HEK293 (cell line): ENCODE measurements around the gene MPZL1.

Experiments
- CTCF ChIA-PET: fragments of 350-600 bp; formaldehyde crosslinking; extraction: SDS; loops from one replicate; lab custom pipeline; 2021; ENCODE audit warnings: antibody characterized with exemption; lab: Yijun Ruan, JAX
- POLR2A ChIA-PET: fragments of 300-600 bp; formaldehyde crosslinking; extraction: SDS; loops from one replicate; lab custom pipeline; 2020; ENCODE audit warnings: antibody characterized with exemption, inconsistent platforms; lab: Yijun Ruan, JAX
- H3K27ac ChIP-seq: fragments of 200-500 bp; sonication (Bioruptor generic); 2 replicates; pipeline ENCODE4 v1.5.1; 2014; ENCODE audit warnings: low read depth, low read length, control low read depth, inconsistent platforms; ENCODE audit errors: extremely low read depth
- H3K36me3 ChIP-seq, 2 experiments: fragments of 200-500 bp in 1 of 2; sonication (Bioruptor generic) in 1 of 2; 1 replicate in 1 of 2; 2 replicates in 1 of 2; pipeline ENCODE4 v1.5.1; 2014 to 2017; ENCODE audit warnings: inconsistent platforms in 2 of 2, low read length in 2 of 2; ENCODE audit not compliant: control insufficient read depth in 2 of 2, insufficient read depth in 1 of 2
- H3K4me1 ChIP-seq: fragments of 200-500 bp; sonication (Bioruptor generic); 2 replicates; pipeline ENCODE4 v1.5.1; 2014; ENCODE audit warnings: mild to moderate bottlenecking, low read length, inconsistent platforms; ENCODE audit not compliant: control insufficient read depth, insufficient read depth
- H3K4me3 ChIP-seq: 2 replicates; pipeline ENCODE4 v1.5.1; 2011; ENCODE audit warnings: low read depth, mild to moderate bottlenecking, control low read depth, low read length, moderate library complexity
- H3K9me3 ChIP-seq: fragments of 200-500 bp; sonication (Bioruptor generic); 2 replicates; pipeline ENCODE4 v1.5.1; 2014; ENCODE audit warnings: low read depth, low read length, inconsistent platforms; ENCODE audit not compliant: control insufficient read depth, insufficient read depth
- KLF8 ChIP-seq: fragments of 450-650 bp; formaldehyde crosslinking; IDR thresholded peaks from 2 replicates; pipeline ENCODE4 v1.5.1; 2016; ENCODE audit warnings: missing biosample characterization, missing genetic modification characterization
- OVOL3 ChIP-seq: fragments of 450-650 bp; formaldehyde crosslinking; IDR thresholded peaks from 2 replicates; pipeline ENCODE4 v1.5.1; 2016; ENCODE audit warnings: missing biosample characterization, missing genetic modification characterization
- RBAK ChIP-seq: fragments of 450-650 bp; formaldehyde crosslinking; IDR thresholded peaks from 2 replicates; pipeline ENCODE4 v1.5.1; 2016; ENCODE audit warnings: missing biosample characterization, missing genetic modification characterization
- ZBTB8A ChIP-seq: fragments of 450-650 bp; formaldehyde crosslinking; IDR thresholded peaks from 2 replicates; pipeline ENCODE4 v1.5.1; 2016; ENCODE audit warnings: missing biosample characterization, missing genetic modification characterization
- ZFP37 ChIP-seq: fragments of 450-650 bp; formaldehyde crosslinking; IDR thresholded peaks from 2 replicates; pipeline ENCODE4 v1.5.1; 2016; ENCODE audit warnings: missing biosample characterization, missing genetic modification characterization
- ZNF114 ChIP-seq: fragments of 450-650 bp; formaldehyde crosslinking; IDR thresholded peaks from 2 replicates; pipeline ENCODE4 v1.5.0; 2017; ENCODE audit warnings: missing biosample characterization, missing genetic modification characterization
- ZNF24 ChIP-seq: fragments of 450-650 bp; formaldehyde crosslinking; IDR thresholded peaks from 2 replicates; pipeline ENCODE4 v1.5.1; 2016; ENCODE audit warnings: missing biosample characterization, missing genetic modification characterization
- ZNF248 ChIP-seq: fragments of 450-650 bp; formaldehyde crosslinking; IDR thresholded peaks from 2 replicates; pipeline ENCODE4 v1.5.1; 2017; ENCODE audit warnings: missing biosample characterization, missing genetic modification characterization
- ZNF266 ChIP-seq: fragments of 450-650 bp; formaldehyde crosslinking; IDR thresholded peaks from 2 replicates; pipeline ENCODE4 v1.5.1; 2016; ENCODE audit warnings: missing biosample characterization, missing genetic modification characterization, low read depth
- ZNF341 ChIP-seq: fragments of 450-650 bp; formaldehyde crosslinking; IDR thresholded peaks from 2 replicates; pipeline ENCODE4; 2016; ENCODE audit warnings: low read depth, missing biosample characterization, missing genetic modification characterization
- ZNF580 ChIP-seq: fragments of 450-650 bp; formaldehyde crosslinking; IDR thresholded peaks from 2 replicates; pipeline ENCODE4 v1.5.1; 2016; ENCODE audit warnings: missing biosample characterization, missing genetic modification characterization
- ZSCAN18 ChIP-seq: fragments of 450-650 bp; formaldehyde crosslinking; IDR thresholded peaks from 2 replicates; pipeline ENCODE4 v1.5.1; 2016; ENCODE audit warnings: missing biosample characterization, missing genetic modification characterization
- TF ChIP-seq, protein P1 (sequence below): fragments of 450-650 bp; formaldehyde crosslinking; IDR thresholded peaks from 2 replicates; pipeline ENCODE4 v1.5.1; 2017; ENCODE audit warnings: missing biosample characterization, missing genetic modification characterization
- TF ChIP-seq, protein P2 (sequence below): fragments of 450-650 bp; IDR thresholded peaks from 2 replicates; pipeline ENCODE4 v1.5.1; 2018; ENCODE audit warnings: missing biosample characterization, mild to moderate bottlenecking, missing genetic modification characterization
- TF ChIP-seq, protein P3 (sequence below): fragments of 450-650 bp; formaldehyde crosslinking; IDR thresholded peaks from 2 replicates; pipeline ENCODE4 v1.5.1; 2016; ENCODE audit warnings: missing biosample characterization, missing genetic modification characterization
- TF ChIP-seq, protein P4 (sequence below): fragments of 450-650 bp; formaldehyde crosslinking; IDR thresholded peaks from 2 replicates; pipeline ENCODE4 v1.5.1; 2016; ENCODE audit warnings: missing biosample characterization, missing genetic modification characterization, borderline replicate concordance

The MPZL1 gene

GRCh38 chr1:167775178-167775577 lies 53.4 kb downstream of the MPZL1 start:
- Histone ChIP-seq H3K4me3 (no peak overlapping the region), H3K27ac (no peak overlapping the region), H3K36me3 (peaks cover 3 to 74% of the 10 kb centered on the region in 2 experiments; a peak in 2 of 3 replicates), H3K4me1 (no peaks in the 10 kb centered on the region), H3K9me3 (no peaks in the 10 kb centered on the region)
- TF ChIP-seq ZNF248 (tag by site-specific recombination): no peak
- ChIA-PET POLR2A (no interaction called here), CTCF (interaction anchor here (0.6 to 1.3 kb wide), 2 partner anchors 28 to 340 kb away, joined by 3 to 4 read pairs; no protein-coding TSS in a partner anchor)

- H3K36me3 ChIP-seq: peaks cover 3 to 70% of the 10 kb centered on the region in 2 experiments; a peak in 2 of 3 replicates
- CTCF ChIA-PET: interaction anchor here (1.3 kb wide), 1 partner anchor 27 kb away, joined by 3 read pairs; no protein-coding TSS in a partner anchor
- POLR2A ChIA-PET: no interaction called here
- H3K9me3 ChIP-seq: no peaks in the 10 kb centered on the region
- no peaks in the 10 kb centered on the region for H3K4me1 ChIP-seq
- no peak overlapping the region for H3K4me3 ChIP-seq
- H3K27ac ChIP-seq: no peak overlapping the region
- TF ChIP-seq, protein P1, sequence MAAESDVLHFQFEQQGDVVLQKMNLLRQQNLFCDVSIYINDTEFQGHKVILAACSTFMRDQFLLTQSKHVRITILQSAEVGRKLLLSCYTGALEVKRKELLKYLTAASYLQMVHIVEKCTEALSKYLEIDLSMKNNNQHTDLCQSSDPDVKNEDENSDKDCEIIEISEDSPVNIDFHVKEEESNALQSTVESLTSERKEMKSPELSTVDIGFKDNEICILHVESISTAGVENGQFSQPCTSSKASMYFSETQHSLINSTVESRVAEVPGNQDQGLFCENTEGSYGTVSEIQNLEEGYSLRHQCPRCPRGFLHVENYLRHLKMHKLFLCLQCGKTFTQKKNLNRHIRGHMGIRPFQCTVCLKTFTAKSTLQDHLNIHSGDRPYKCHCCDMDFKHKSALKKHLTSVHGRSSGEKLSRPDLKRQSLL (tag by site-specific recombination): no peak
- TF ChIP-seq ZFP37 (tag by site-specific recombination) (no peak), RBAK (tag by site-specific recombination) (no peak), ZNF266 (tag by site-specific recombination) (no peak), ZSCAN18 (no peak), ZNF580 (tag by site-specific recombination) (no peak), ZBTB8A (tag by site-specific recombination) (no peak), OVOL3 (no peak)
- TF ChIP-seq, protein P2, sequence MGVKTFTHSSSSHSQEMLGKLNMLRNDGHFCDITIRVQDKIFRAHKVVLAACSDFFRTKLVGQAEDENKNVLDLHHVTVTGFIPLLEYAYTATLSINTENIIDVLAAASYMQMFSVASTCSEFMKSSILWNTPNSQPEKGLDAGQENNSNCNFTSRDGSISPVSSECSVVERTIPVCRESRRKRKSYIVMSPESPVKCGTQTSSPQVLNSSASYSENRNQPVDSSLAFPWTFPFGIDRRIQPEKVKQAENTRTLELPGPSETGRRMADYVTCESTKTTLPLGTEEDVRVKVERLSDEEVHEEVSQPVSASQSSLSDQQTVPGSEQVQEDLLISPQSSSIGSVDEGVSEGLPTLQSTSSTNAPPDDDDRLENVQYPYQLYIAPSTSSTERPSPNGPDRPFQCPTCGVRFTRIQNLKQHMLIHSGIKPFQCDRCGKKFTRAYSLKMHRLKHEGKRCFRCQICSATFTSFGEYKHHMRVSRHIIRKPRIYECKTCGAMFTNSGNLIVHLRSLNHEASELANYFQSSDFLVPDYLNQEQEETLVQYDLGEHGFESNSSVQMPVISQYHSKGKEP: no peak
These were observed 54.4 kb downstream of the MPZL1 start for GRCh38 chr1:167776151-167776550.

DNA sequence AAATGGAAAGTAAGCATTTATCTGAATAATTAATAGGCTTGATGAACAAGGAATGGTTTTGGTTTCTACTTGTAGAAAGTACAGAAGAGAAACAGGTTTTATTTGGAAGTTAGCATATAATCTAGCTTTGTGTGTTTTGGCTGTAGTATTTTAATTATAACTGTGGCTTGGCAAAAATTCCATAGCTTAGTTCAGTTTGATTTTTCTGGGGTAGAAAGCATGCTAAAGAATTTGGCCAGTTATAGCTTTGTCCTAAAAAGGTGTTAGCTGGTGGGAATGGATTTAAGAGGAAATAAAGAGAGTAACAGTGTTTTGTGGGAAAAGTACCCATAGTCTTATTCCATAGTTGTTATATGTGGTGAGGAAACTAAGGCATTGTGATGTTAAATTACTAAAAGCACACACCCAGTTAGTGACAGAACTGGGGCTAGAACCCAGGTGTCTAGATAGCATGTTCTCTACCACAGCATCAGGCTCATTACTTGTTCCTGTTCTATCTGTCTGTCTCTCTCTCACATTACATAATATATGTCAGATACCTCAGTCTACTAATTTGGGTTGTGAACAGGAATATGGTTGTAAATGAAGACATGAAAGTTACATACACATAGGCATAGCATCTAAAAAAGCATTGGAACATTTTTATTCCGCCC lies 55.0 kb downstream of the MPZL1 start:
- no peak overlapping the region for H3K4me3 ChIP-seq
- no peaks in the 10 kb centered on the region for H3K9me3 ChIP-seq
- H3K27ac ChIP-seq: no peak overlapping the region
- TF ChIP-seq ZNF114 (no peak), KLF8 (no peak), ZNF341 (tag by site-specific recombination) (no peak), ZNF24 (no peak)
- TF ChIP-seq, protein P3, sequence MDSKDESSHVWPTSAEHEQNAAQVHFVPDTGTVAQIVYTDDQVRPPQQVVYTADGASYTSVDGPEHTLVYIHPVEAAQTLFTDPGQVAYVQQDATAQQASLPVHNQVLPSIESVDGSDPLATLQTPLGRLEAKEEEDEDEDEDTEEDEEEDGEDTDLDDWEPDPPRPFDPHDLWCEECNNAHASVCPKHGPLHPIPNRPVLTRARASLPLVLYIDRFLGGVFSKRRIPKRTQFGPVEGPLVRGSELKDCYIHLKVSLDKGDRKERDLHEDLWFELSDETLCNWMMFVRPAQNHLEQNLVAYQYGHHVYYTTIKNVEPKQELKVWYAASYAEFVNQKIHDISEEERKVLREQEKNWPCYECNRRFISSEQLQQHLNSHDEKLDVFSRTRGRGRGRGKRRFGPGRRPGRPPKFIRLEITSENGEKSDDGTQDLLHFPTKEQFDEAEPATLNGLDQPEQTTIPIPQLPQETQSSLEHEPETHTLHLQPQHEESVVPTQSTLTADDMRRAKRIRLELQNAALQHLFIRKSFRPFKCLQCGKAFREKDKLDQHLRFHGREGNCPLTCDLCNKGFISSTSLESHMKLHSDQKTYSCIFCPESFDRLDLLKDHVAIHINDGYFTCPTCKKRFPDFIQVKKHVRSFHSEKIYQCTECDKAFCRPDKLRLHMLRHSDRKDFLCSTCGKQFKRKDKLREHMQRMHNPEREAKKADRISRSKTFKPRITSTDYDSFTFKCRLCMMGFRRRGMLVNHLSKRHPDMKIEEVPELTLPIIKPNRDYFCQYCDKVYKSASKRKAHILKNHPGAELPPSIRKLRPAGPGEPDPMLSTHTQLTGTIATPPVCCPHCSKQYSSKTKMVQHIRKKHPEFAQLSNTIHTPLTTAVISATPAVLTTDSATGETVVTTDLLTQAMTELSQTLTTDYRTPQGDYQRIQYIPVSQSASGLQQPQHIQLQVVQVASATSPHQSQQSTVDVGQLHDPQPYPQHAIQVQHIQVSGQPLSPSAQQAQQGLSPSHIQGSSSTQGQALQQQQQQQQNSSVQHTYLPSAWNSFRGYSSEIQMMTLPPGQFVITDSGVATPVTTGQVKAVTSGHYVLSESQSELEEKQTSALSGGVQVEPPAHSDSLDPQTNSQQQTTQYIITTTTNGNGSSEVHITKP: no peak
- TF ChIP-seq, protein P4, sequence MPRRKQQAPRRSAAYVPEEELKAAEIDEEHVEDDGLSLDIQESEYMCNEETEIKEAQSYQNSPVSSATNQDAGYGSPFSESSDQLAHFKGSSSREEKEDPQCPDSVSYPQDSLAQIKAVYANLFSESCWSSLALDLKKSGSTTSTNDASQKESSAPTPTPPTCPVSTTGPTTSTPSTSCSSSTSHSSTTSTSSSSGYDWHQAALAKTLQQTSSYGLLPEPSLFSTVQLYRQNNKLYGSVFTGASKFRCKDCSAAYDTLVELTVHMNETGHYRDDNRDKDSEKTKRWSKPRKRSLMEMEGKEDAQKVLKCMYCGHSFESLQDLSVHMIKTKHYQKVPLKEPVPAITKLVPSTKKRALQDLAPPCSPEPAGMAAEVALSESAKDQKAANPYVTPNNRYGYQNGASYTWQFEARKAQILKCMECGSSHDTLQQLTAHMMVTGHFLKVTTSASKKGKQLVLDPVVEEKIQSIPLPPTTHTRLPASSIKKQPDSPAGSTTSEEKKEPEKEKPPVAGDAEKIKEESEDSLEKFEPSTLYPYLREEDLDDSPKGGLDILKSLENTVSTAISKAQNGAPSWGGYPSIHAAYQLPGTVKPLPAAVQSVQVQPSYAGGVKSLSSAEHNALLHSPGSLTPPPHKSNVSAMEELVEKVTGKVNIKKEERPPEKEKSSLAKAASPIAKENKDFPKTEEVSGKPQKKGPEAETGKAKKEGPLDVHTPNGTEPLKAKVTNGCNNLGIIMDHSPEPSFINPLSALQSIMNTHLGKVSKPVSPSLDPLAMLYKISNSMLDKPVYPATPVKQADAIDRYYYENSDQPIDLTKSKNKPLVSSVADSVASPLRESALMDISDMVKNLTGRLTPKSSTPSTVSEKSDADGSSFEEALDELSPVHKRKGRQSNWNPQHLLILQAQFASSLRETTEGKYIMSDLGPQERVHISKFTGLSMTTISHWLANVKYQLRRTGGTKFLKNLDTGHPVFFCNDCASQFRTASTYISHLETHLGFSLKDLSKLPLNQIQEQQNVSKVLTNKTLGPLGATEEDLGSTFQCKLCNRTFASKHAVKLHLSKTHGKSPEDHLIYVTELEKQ (tag by site-specific recombination): no peak
- H3K4me1 ChIP-seq: no peaks in the 10 kb centered on the region
- H3K36me3 ChIP-seq: peaks cover 3 to 68% of the 10 kb centered on the region in 2 experiments; a peak in 2 of 3 replicates
- ChIA-PET POLR2A (no interaction called here), CTCF (no interaction called here)
